GM21515 (cell line): Measurements from ENCODE around the gene GPRC5A.

Experiments
- ATAC-seq: cut with Tn5 transposase; IDR thresholded peaks from one replicate; pipeline ENCODE4 v1.9.1; 2021; ENCODE audit not compliant: unreplicated experiment

GPRC5A gene

GRCh38 chr12:12883369-12884001 lies 7.9 kb upstream of the GPRC5A start:
- ATAC-seq = no peak

GRCh38 chr12:12885096-12885792 lies 6.1 kb upstream of the GPRC5A start:
- ATAC-seq = no peak

- ATAC-seq = no peak
Measured at GRCh38 chr12:12887471-12887870, 3.9 kb upstream of the GPRC5A start.

GRCh38 chr12:12889701-12890100 lies 1.7 kb upstream of the GPRC5A start:
- no peak for ATAC-seq

- ATAC-seq = no peak
Measured at GRCh38 chr12:12890543-12891079, 751 bp upstream of the GPRC5A start.

GRCh38 chr12:12891881-12892355 lies 556 bp downstream of the GPRC5A start:
- ATAC-seq = no peak

- no peak for ATAC-seq
Measured at GRCh38 chr12:12892681-12893141, 1.3 kb downstream of the GPRC5A start.

- ATAC-seq = no peak
Measured at GRCh38 chr12:12893438-12893837, 2.1 kb downstream of the GPRC5A start.

- ATAC-seq = no peak
Measured at GRCh38 chr12:12896260-12896659, 4.9 kb downstream of the GPRC5A start.

- no peak for ATAC-seq
Measured at GRCh38 chr12:12897302-12897701, 5.9 kb downstream of the GPRC5A start.

- ATAC-seq = no peak
Measured at GRCh38 chr12:12898136-12898717, 6.9 kb downstream of the GPRC5A start.

GRCh38 chr12:12898911-12899511 lies 7.6 kb downstream of the GPRC5A start:
- no peak for ATAC-seq

- no peak for ATAC-seq
Measured at GRCh38 chr12:12899530-12900380, 8.4 kb downstream of the GPRC5A start.

- ATAC-seq = no peak
Measured at GRCh38 chr12:12900786-12901157, 9.4 kb downstream of the GPRC5A start.

GRCh38 chr12:12901158-12901791 lies 9.9 kb downstream of the GPRC5A start:
- ATAC-seq = no peak

GRCh38 chr12:12902036-12902435 lies 10.7 kb downstream of the GPRC5A start:
- ATAC-seq = no peak

GRCh38 chr12:12903642-12904609 lies 12.6 kb downstream of the GPRC5A start:
- no peak for ATAC-seq

GRCh38 chr12:12907552-12907951 lies 16.2 kb downstream of the GPRC5A start:
- ATAC-seq = no peak

- ATAC-seq = no peak
Measured at GRCh38 chr12:12908252-12908651, 16.9 kb downstream of the GPRC5A start.
